Nephron progenitor cell (in vitro differentiated cells): ENCODE measurements around the gene RPTOR.
A peak's percentile ranks its signal among the peaks of the same experiment; 100 is the strongest.

Source experiments
- DNase-seq: peaks from one replicate; pipeline ENCODE4 v3.0.0; 2021
- H3K27ac Mint-ChIP-seq: 2 replicates; pipeline ENCODE4 v1.8.0; 2021; ENCODE audit warnings: mild to moderate bottlenecking, moderate library complexity, mixed read lengths
- H3K27me3 Mint-ChIP-seq: 2 replicates; pipeline ENCODE4 v1.8.0; 2021; ENCODE audit warnings: mild to moderate bottlenecking, low read depth, mixed read lengths; ENCODE audit not compliant: poor library complexity
- H3K36me3 Mint-ChIP-seq: 2 replicates; pipeline ENCODE4 v1.8.0; 2021; ENCODE audit warnings: low read depth, mixed read lengths
- H3K4me1 Mint-ChIP-seq: 2 replicates; pipeline ENCODE4 v1.8.0; 2021; ENCODE audit warnings: mixed read lengths
- H3K4me3 Mint-ChIP-seq: 2 replicates; pipeline ENCODE4 v1.8.0; 2021; ENCODE audit warnings: mild to moderate bottlenecking, moderate library complexity, mixed read lengths
- H3K9me3 Mint-ChIP-seq: 2 replicates; pipeline ENCODE4 v1.8.0; 2021; ENCODE audit warnings: mild to moderate bottlenecking, moderate library complexity, mixed read lengths
- TF ChIP-seq, protein P1 (sequence below): fragments of 200-600 bp; sonication (generic); IDR thresholded peaks from 2 replicates; pipeline ENCODE4 v1.5.0; 2021; ENCODE audit warnings: antibody characterized with exemption

Gene RPTOR

DNA sequence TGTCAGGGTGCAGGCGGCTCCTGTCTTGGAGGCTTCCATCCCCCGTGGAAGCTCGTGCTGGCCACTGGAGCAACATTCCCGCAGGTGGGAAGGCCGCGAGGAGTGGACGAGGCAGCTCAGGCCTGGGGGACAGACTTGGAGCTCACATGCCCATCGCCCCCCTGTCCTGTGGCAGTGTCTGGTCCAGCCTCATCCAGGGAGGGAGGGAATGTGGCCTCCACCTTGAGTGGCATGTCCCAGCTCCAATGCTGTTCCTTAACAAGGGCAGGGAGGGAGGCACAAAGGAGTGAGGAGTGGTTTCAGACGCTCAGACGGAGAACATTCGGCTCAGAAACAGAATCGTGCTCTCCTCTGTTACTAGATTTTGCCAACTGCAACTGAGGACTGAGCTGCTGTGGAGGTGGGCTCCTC, 287.6 kb downstream of the RPTOR start:
- TF ChIP-seq, protein P1, sequence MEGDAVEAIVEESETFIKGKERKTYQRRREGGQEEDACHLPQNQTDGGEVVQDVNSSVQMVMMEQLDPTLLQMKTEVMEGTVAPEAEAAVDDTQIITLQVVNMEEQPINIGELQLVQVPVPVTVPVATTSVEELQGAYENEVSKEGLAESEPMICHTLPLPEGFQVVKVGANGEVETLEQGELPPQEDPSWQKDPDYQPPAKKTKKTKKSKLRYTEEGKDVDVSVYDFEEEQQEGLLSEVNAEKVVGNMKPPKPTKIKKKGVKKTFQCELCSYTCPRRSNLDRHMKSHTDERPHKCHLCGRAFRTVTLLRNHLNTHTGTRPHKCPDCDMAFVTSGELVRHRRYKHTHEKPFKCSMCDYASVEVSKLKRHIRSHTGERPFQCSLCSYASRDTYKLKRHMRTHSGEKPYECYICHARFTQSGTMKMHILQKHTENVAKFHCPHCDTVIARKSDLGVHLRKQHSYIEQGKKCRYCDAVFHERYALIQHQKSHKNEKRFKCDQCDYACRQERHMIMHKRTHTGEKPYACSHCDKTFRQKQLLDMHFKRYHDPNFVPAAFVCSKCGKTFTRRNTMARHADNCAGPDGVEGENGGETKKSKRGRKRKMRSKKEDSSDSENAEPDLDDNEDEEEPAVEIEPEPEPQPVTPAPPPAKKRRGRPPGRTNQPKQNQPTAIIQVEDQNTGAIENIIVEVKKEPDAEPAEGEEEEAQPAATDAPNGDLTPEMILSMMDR = no peak
- H3K9me3 Mint-ChIP-seq = peaks cover 3% of the 10 kb centered on the region
- peak overlapping the region; percentile 70 for H3K4me3 Mint-ChIP-seq
- H3K27me3 Mint-ChIP-seq = peaks cover 19% of the 10 kb centered on the region
- H3K4me1 Mint-ChIP-seq = peaks cover 68% of the 10 kb centered on the region
- DNase-seq = no peak
- H3K36me3 Mint-ChIP-seq = peaks cover 28% of the 10 kb centered on the region
- H3K27ac Mint-ChIP-seq = peak overlapping the region; percentile 46

DNA sequence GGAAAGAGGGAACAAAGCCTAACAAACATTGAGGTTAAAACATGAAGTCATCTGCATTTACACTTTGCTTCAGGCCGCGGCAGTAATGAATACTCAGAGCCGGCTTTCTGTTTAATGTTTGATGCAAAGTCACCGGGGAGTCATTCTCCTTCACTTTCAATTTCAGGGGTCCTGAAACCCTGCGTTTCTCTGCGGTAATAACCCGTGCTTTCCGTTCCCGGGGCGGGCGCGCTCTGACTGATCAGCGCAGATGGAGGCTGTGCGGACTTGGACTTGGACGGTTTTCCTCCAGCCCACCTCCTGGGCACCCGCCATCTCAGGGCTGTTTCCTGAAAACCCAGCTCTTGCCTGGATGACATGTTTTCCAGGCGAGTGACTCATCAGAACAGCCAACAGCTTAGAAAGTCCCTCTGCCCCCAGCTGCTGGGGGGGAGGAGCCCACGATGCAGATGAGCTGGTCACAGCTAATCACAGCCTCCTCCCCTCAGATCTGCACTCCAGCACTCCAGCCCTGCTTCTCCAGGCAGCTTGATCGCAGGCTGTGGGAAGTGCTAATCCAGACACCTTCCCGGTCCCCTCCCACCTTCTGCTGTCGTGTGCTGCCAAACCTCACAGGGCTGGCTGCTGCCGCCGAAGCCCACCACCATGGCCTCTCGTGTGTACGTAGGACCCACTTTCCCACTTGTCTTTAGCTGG, 288.4 kb downstream of the RPTOR start:
- H3K4me3 Mint-ChIP-seq = peak overlapping the region; percentile 70

DNA sequence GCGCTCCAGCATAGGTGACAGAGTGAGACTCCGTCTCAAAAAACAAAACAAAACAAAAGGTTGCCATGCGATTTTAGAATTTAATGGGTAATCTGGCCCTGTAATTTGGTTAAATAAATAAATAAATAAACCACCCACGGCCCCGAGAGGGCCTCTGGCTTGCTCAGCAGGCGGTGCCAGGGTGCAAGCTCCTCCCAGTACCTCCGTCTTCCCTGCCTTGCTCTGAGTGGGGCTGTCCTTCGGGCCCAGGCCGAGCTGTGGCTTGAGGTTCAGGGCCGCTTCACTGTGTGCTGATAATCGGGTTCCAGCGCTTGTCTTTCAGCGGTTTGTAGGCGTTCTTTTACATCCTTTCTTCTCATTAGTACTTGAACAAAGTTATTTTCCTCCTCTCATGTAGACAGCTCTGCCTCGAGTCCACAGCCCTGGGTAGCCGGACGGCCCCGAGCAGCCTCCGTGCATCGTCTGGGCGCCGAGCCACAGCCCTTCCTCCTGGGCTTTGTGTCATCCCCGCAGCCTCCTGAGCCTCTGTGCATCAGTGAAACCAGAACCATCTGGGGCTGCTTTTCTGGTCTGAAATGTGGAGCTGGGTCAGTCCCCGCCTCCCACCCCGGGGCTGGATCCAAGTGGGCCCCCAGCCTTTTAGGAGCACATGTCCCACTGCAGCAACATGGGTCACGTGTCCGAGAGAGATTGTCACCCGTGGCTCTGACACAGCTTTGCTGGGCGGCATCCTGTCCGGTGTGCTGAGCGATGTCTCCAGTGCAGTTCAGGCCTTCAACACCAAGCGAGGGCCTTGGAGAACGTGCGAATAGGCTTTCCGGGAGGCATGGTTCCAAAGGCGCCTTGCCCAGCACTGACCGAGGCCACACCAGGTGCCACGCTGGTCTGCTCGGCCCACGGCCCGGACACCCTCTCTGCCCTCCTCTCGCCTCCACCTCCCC, 289.6 kb downstream of the RPTOR start:
- no peak overlapping the region for H3K27ac Mint-ChIP-seq
- DNase-seq = no peak
- peaks cover 39% of the 10 kb centered on the region for H3K36me3 Mint-ChIP-seq
- H3K27me3 Mint-ChIP-seq = peaks cover 19% of the 10 kb centered on the region
- peaks cover 3% of the 10 kb centered on the region for H3K9me3 Mint-ChIP-seq
- TF ChIP-seq, protein P1 = no peak
- peaks cover 66% of the 10 kb centered on the region for H3K4me1 Mint-ChIP-seq
- H3K4me3 Mint-ChIP-seq = no peak overlapping the region

More for the DNA sequence above, 288.4 kb downstream of the RPTOR start:
- Mint-ChIP-seq H3K9me3 (peaks cover 3% of the 10 kb centered on the region), H3K4me1 (peaks cover 68% of the 10 kb centered on the region), H3K27ac (peak overlapping the region; percentile 80), H3K27me3 (peaks cover 19% of the 10 kb centered on the region), H3K36me3 (peaks cover 28% of the 10 kb centered on the region)
- DNase-seq = peak; percentile 77
- TF ChIP-seq, protein P1 = no peak

DNA sequence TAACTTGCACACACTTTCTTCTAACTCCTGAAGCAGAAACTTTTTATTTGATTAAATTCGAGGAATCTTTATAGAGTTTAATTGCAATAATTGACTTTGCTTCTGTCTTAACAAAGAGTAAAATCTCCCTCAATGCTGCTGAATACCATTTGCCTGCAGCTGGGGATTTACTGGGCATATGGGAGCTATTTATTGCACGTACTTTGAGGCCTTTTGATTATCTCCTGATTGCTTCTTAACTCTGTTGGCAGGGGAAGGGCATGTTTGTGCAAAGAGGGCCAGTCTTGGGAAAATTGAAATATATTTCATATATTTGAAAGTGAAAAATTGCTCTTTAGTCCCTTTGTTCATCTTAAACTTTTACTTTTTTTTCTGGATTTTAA, 290.2 kb downstream of the RPTOR start:
- no peak overlapping the region for H3K4me3 Mint-ChIP-seq
- H3K9me3 Mint-ChIP-seq = peaks cover 3% of the 10 kb centered on the region
- H3K4me1 Mint-ChIP-seq = peaks cover 66% of the 10 kb centered on the region
- peaks cover 23% of the 10 kb centered on the region for H3K27me3 Mint-ChIP-seq
- TF ChIP-seq, protein P1 = no peak
- H3K36me3 Mint-ChIP-seq = peaks cover 35% of the 10 kb centered on the region
- no peak for DNase-seq
- H3K27ac Mint-ChIP-seq = no peak overlapping the region

DNA sequence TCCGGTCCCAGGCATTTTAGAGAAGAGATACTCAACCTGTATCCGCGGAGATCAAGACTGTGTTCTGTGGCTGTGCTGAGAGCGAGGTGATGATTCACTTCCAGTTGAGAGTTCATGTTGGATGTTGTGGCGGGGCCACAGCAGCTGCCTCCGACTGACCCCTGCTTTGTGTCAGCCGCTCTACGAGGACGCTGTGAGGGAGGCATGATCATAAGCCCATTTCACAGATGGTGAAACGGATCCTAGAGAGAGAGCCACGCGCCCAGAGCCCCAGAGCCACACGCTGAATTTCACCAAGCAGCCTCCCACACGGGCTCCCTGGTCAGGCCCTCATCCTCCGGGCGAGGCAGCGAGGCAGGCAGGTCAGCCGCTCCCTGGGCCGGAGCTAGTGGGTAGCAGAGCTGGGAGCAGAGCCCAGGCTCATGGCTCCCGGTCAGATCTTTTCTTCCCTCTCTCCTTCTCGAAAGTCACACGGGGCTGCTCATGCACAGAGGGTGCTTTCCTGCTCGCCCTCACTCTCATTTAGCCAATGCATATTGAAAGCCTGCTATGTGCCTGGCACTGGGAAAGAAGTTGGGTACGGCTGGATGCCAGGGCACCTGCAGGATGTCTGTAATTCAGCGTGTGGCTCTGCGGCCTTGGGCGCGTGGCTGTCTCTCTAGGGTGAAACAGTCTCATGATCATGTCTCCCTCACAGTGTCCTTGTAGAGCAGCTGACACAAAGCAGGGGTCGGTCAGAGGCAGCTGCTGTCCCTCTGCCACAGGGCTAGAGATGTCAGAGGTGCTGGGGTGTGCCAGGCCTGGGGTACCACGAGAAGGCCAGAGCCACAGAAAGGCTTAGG, 291.4 kb downstream of the RPTOR start:
- H3K4me1 Mint-ChIP-seq = peaks cover 66% of the 10 kb centered on the region
- no peak for DNase-seq
- peak overlapping the region; percentile 42 for H3K27ac Mint-ChIP-seq
- H3K4me3 Mint-ChIP-seq = no peak overlapping the region
- TF ChIP-seq, protein P1 = no peak
- peaks cover 3% of the 10 kb centered on the region for H3K9me3 Mint-ChIP-seq
- peaks cover 14% of the 10 kb centered on the region for H3K27me3 Mint-ChIP-seq
- peaks cover 23% of the 10 kb centered on the region for H3K36me3 Mint-ChIP-seq
